Measurements from ENCODE around the gene RARRES2.
"Not testable (repeated sequence)": the region's sequence is repeated elsewhere in the genome, so short reads cannot be mapped to it uniquely, and the experiment has no call there.

Gene RARRES2

GRCh38 chr7:150314639-150315239 lies 26.7 kb downstream of the RARRES2 start:
- no peaks in the 10 kb centered on the region for H3K36me3 ChIP-seq (ENCODE audit: low read length)
- TF ChIP-seq CTCF (IDR thresholded peaks at IDR 0.05; ENCODE audit: insufficient read depth, low read length, poor library complexity, severe bottlenecking) (no peak), EZH2phosphoT487 (conservative IDR thresholded peaks at IDR 0.05; ENCODE audit: low read length) (no peak)
- no peak overlapping the region for H3K27ac ChIP-seq (ENCODE audit: low read depth, low read length)
- no peaks in the 10 kb centered on the region for H3K27me3 ChIP-seq (ENCODE audit: low read length)
- H3K79me2 ChIP-seq (ENCODE audit: insufficient read depth, low read length): no peaks in the 10 kb centered on the region
- no peak overlapping the region for H3K4me3 ChIP-seq (ENCODE audit: insufficient read depth, low read length, poor library complexity, severe bottlenecking)
- no peaks in the 10 kb centered on the region for H4K20me1 ChIP-seq (ENCODE audit: low read depth, low read length)
- H3K4me2 ChIP-seq (ENCODE audit: low read depth, low read length, poor library complexity, severe bottlenecking): no peak overlapping the region
- no peaks in the 10 kb centered on the region for H3K9me3 ChIP-seq (ENCODE audit: insufficient read depth, low read length)
- no peaks in the 10 kb centered on the region for H3F3A ChIP-seq (ENCODE audit: insufficient read depth)
- no peaks in the 10 kb centered on the region for H3K9me2 ChIP-seq (replicated peaks; ENCODE audit: insufficient read depth, low read length)
- H2AFZ ChIP-seq (ENCODE audit: low read depth, low read length, severe bottlenecking): no peak overlapping the region
- no peak overlapping the region for H3K9ac ChIP-seq (ENCODE audit: low read length)

- Histone ChIP-seq H3K9me3 (ENCODE audit: insufficient read depth, low read length) (no peaks in the 10 kb centered on the region), H3K4me2 (ENCODE audit: low read depth, low read length, poor library complexity, severe bottlenecking) (no peak overlapping the region), H2AFZ (ENCODE audit: low read depth, low read length, severe bottlenecking) (no peak overlapping the region), H4K20me1 (ENCODE audit: low read depth, low read length) (no peaks in the 10 kb centered on the region), H3F3A (ENCODE audit: insufficient read depth) (no peaks in the 10 kb centered on the region), H3K27me3 (ENCODE audit: low read length) (no peaks in the 10 kb centered on the region), H3K36me3 (ENCODE audit: low read length) (no peaks in the 10 kb centered on the region), H3K9ac (ENCODE audit: low read length) (no peak overlapping the region), H3K27ac (ENCODE audit: low read depth, low read length) (no peak overlapping the region), H3K79me2 (ENCODE audit: insufficient read depth, low read length) (no peaks in the 10 kb centered on the region), H3K9me2 (replicated peaks; ENCODE audit: insufficient read depth, low read length) (no peaks in the 10 kb centered on the region), H3K4me3 (ENCODE audit: insufficient read depth, low read length, poor library complexity, severe bottlenecking) (no peak overlapping the region)
- no peak for TF ChIP-seq CTCF (IDR thresholded peaks at IDR 0.05; ENCODE audit: insufficient read depth, low read length, poor library complexity, severe bottlenecking)
- no peak for TF ChIP-seq EZH2phosphoT487 (conservative IDR thresholded peaks at IDR 0.05; ENCODE audit: low read length)
Observed at GRCh38 chr7:150313870-150314269, 27.6 kb downstream of the RARRES2 start.

- Histone ChIP-seq H2AFZ (ENCODE audit: low read depth, low read length, severe bottlenecking) (no peak overlapping the region), H3K9me3 (ENCODE audit: insufficient read depth, low read length) (no peaks in the 10 kb centered on the region), H3K9ac (ENCODE audit: low read length) (no peak overlapping the region), H3F3A (ENCODE audit: insufficient read depth) (no peaks in the 10 kb centered on the region), H3K9me2 (replicated peaks; ENCODE audit: insufficient read depth, low read length) (no peaks in the 10 kb centered on the region), H3K4me3 (ENCODE audit: insufficient read depth, low read length, poor library complexity, severe bottlenecking) (no peak overlapping the region), H3K79me2 (ENCODE audit: insufficient read depth, low read length) (no peaks in the 10 kb centered on the region), H3K27me3 (ENCODE audit: low read length) (no peaks in the 10 kb centered on the region), H3K36me3 (ENCODE audit: low read length) (no peaks in the 10 kb centered on the region), H3K27ac (ENCODE audit: low read depth, low read length) (no peak overlapping the region), H4K20me1 (ENCODE audit: low read depth, low read length) (no peaks in the 10 kb centered on the region), H3K4me2 (ENCODE audit: low read depth, low read length, poor library complexity, severe bottlenecking) (no peak overlapping the region)
- TF ChIP-seq EZH2phosphoT487 (conservative IDR thresholded peaks at IDR 0.05; ENCODE audit: low read length) (no peak), CTCF (IDR thresholded peaks at IDR 0.05; ENCODE audit: insufficient read depth, low read length, poor library complexity, severe bottlenecking) (no peak)
Observed at GRCh38 chr7:150313367-150313809, 28.0 kb downstream of the RARRES2 start.

GRCh38 chr7:150312649-150313366 lies 28.6 kb downstream of the RARRES2 start:
- not testable (repeated sequence) for H3K36me3 ChIP-seq (ENCODE audit: low read length); H4K20me1 ChIP-seq (ENCODE audit: low read depth, low read length); H2AFZ ChIP-seq (ENCODE audit: low read depth, low read length, severe bottlenecking); H3K4me3 ChIP-seq (ENCODE audit: insufficient read depth, low read length, poor library complexity, severe bottlenecking); H3K27ac ChIP-seq (ENCODE audit: low read depth, low read length); H3F3A ChIP-seq (ENCODE audit: insufficient read depth); H3K9me2 ChIP-seq (replicated peaks; ENCODE audit: insufficient read depth, low read length); H3K27me3 ChIP-seq (ENCODE audit: low read length); H3K79me2 ChIP-seq (ENCODE audit: insufficient read depth, low read length); H3K9ac ChIP-seq (ENCODE audit: low read length); H3K9me3 ChIP-seq (ENCODE audit: insufficient read depth, low read length); H3K4me2 ChIP-seq (ENCODE audit: low read depth, low read length, poor library complexity, severe bottlenecking)

Measured in SU-DHL-6 (cell line).